ENCODE results near the gene HSP90AB1.

GRCh38 chr6:44267252-44267651 lies 20.4 kb downstream of the HSP90AB1 start:
- TF ChIP-seq POLR2A (IDR thresholded peaks at IDR 0.05; ENCODE audit: low read depth, low read length) (no peak), POLR2AphosphoS5 (IDR thresholded peaks at IDR 0.05; ENCODE audit: low read depth, low read length) (no peak)
